ENCODE measurements around the gene RAD51B.

RAD51B gene

DNA sequence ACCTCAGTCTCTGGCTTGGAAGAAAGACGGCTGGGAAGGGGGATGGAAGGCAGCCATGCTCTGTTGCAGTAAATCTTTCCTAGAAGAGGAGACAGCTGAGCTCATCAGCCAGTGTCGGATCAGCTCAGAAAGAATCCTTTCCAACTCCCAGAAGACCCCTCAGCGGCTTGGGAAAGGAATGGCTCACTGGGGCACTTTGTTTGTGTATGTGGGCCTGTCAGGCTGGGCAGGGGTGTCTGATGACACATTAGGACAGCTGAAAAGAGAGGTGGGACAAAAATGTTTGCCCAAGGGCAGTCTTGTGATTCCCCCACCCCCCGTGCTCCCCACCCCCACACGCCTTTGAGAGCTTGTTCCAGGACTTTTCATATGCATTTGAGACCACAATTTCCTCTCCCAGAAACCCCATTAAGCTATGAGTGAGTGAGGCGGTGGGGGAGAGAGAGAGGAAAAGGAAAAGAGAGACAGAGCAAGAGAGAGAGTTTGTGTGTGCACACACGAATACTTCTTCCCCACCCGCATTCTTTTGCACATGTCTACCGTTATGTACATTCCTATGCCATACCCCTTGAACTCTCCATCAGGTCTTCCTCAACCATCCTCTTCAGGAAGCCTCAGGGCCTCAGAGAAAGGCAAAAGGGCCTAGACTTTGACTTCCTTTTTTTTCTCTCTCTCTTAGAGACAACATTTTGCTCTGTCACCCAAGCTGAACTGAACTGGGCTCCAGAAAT is 774.4 kb downstream of the RAD51B start:
- Mint-ChIP-seq H3K27ac (peak overlapping the region in 2 of 3 experiments; percentile 98 to 99), H3K27me3 (ENCODE audit: low read depth) (no peaks in the 10 kb centered on the region), H3K9me3 (no peaks in the 10 kb centered on the region), H3K4me3 (peak overlapping the region in 2 of 3 experiments; percentile 41 to 48), H3K4me1 (peaks cover 98% of the 10 kb centered on the region), H3K36me3 (ENCODE audit: low read depth) (no peaks in the 10 kb centered on the region)
- no peak for TF ChIP-seq CTCF (IDR thresholded peaks at IDR 0.05; ENCODE audit: unreplicated experiment in 3 of 3)

DNA sequence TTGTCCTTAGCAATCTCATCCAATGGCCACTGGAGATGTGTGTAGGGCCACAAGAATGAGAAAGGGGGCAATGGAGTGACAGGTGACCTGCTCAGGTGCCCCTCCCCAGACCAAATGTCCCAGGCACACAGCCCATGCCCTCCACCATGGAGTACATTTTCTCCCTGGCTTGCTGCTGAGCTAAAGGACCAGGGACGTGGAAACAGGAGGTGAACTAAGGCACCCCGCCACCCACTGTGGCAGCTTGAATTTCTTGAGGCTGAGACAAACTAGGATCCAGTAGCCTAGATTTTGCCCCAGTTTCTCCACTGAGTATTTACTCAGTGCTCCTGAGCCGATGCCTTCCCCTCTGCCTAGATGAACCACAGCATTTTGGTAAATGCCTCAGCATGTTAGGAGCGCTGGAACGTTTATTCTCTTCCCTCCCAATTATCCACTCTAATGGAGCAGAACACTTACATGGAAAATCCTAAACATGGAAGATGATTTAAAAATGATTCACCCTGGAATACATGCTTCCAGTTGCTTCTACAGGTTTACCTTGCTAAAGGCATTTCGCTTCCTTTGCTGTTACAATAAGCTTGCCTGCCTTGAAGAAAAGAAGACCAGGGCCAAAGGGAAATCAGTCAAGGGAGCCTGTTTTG is 775.3 kb downstream of the RAD51B start:
- Mint-ChIP-seq H3K4me3 (no peak overlapping the region), H3K27ac (peak overlapping the region in 2 of 3 experiments; percentile 98 to 99), H3K36me3 (ENCODE audit: low read depth) (no peaks in the 10 kb centered on the region), H3K27me3 (ENCODE audit: low read depth) (peaks cover 4% of the 10 kb centered on the region), H3K4me1 (peaks cover 98% of the 10 kb centered on the region), H3K9me3 (no peaks in the 10 kb centered on the region)
- TF ChIP-seq CTCF (IDR thresholded peaks at IDR 0.05; ENCODE audit: unreplicated experiment in 3 of 3), result no peak

- H3K4me3 Mint-ChIP-seq, result peak overlapping the region in 1 of 3 experiments; percentile 49
- TF ChIP-seq CTCF (IDR thresholded peaks at IDR 0.05; ENCODE audit: unreplicated experiment in 3 of 3), result no peak
- H3K27me3 Mint-ChIP-seq (ENCODE audit: low read depth), result peaks cover 4% of the 10 kb centered on the region
- peaks cover 97% of the 10 kb centered on the region for H3K4me1 Mint-ChIP-seq
- H3K27ac Mint-ChIP-seq, result peak overlapping the region in 2 of 3 experiments; percentile 98 to 99
- no peaks in the 10 kb centered on the region for H3K9me3 Mint-ChIP-seq
- H3K36me3 Mint-ChIP-seq (ENCODE audit: low read depth), result no peaks in the 10 kb centered on the region
These were observed 776.6 kb downstream of the RAD51B start for GRCh38 chr14:68596211-68596610.

GRCh38 chr14:68596701-68597100 is 777.1 kb downstream of the RAD51B start:
- Mint-ChIP-seq H3K9me3 (no peaks in the 10 kb centered on the region), H3K4me3 (peak overlapping the region in 1 of 3 experiments; percentile 49), H3K36me3 (ENCODE audit: low read depth) (no peaks in the 10 kb centered on the region), H3K27ac (peak overlapping the region in 2 of 3 experiments; percentile 98 to 99), H3K27me3 (ENCODE audit: low read depth) (peaks cover 4% of the 10 kb centered on the region), H3K4me1 (peaks cover 96% of the 10 kb centered on the region)
- no peak for TF ChIP-seq CTCF (IDR thresholded peaks at IDR 0.05; ENCODE audit: unreplicated experiment in 3 of 3)

DNA sequence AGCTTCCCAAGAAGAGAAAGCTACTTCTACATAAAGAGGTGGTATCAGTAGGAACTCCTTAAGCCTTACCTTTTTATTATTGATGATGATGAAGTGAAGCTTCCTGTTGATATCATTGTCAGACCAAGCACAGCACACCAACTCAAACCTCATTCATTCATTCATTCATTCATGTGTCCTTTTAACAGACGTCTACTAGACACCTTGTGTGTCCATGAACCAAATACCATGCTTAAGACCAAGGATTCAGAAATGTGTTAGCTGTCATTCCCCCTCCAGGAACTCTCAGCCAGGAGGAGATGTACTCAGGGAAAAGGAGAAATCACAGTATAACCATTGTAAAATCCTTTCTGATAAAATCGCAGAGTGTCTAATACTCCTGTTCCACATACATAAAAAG is 778.5 kb downstream of the RAD51B start:
- Mint-ChIP-seq H3K27me3 (ENCODE audit: low read depth) (peaks cover 4% of the 10 kb centered on the region), H3K4me3 (peak overlapping the region in 1 of 3 experiments; percentile 42), H3K36me3 (ENCODE audit: low read depth) (no peaks in the 10 kb centered on the region), H3K4me1 (peaks cover 93% of the 10 kb centered on the region), H3K9me3 (no peaks in the 10 kb centered on the region), H3K27ac (peak overlapping the region in 2 of 3 experiments; percentile 97 to 99)
- TF ChIP-seq CTCF (IDR thresholded peaks at IDR 0.05; ENCODE audit: unreplicated experiment in 3 of 3), result no peak

Measured in nephron (organoid).